Ovary (tissue), 3 donors: ENCODE results near the gene STARD5.

Experiments used
- POLR2A ChIP-seq: fragments of 450-650 bp; IDR thresholded peaks from one replicate; pipeline ENCODE4 v1.6.1; 2017; ENCODE audit warnings: antibody characterized with exemption, mild to moderate bottlenecking, moderate library complexity
- TF ChIP-seq, protein P1 (sequence below), 3 donors: fragments of 450-650 bp in 2 of 3; fragments of 200-600 bp in 1 of 3; IDR thresholded peaks; one replicate each; pipeline versions ENCODE4 v1.5.1 to v1.8.0; 2016 to 2022; ENCODE audit warnings: antibody characterized with exemption in 3 of 3, mild to moderate bottlenecking in 1 of 3
- donor health status: DM: no; HTN: no; CAD: no.

DNA sequence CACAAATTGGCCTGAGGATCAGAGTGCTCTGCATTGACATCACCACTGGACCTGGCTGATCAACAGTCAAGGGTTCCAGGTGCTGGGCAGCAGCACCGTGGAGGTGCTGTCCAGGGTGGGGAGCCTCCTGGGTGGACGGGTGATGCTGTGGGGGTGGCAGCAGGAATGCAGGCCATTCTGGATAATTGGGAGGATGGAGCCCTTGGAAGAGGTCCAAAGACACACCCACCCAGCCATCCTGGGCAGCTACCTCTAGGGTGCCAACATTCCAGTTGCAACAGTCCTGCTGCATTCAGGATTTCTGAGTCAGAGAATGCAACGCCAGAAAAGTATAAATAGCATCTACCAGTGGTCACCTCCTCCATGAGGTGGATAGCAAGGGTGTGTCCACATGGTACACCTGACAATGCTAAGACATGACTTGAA lies 26.8 kb downstream of the STARD5 start:
- TF ChIP-seq POLR2A = no peak
- TF ChIP-seq, protein P1, sequence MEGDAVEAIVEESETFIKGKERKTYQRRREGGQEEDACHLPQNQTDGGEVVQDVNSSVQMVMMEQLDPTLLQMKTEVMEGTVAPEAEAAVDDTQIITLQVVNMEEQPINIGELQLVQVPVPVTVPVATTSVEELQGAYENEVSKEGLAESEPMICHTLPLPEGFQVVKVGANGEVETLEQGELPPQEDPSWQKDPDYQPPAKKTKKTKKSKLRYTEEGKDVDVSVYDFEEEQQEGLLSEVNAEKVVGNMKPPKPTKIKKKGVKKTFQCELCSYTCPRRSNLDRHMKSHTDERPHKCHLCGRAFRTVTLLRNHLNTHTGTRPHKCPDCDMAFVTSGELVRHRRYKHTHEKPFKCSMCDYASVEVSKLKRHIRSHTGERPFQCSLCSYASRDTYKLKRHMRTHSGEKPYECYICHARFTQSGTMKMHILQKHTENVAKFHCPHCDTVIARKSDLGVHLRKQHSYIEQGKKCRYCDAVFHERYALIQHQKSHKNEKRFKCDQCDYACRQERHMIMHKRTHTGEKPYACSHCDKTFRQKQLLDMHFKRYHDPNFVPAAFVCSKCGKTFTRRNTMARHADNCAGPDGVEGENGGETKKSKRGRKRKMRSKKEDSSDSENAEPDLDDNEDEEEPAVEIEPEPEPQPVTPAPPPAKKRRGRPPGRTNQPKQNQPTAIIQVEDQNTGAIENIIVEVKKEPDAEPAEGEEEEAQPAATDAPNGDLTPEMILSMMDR (IDR thresholded peaks at IDR 0.05) = no peak
